Smooth muscle cell (in vitro differentiated cells): Measurements from ENCODE around the gene HOXC12. TPM values are rescaled to one million over a fixed set of nuclear protein-coding genes. Genes with fewer than 3 reads are reported as not detected.
A peak's percentile ranks its signal among the peaks of the same experiment; 100 is the strongest.

Source experiments
- DNase-seq: peaks from one replicate; lab custom pipeline; 2025; ENCODE audit not compliant: unreplicated experiment; lab: John Stamatoyannopoulos, UW
- H2AFZ ChIP-seq: fragments of 200-600 bp; sonication (generic); 2 replicates; pipeline ENCODE4 v1.6.0; 2016; ENCODE audit warnings: antibody characterized with exemption, low read depth, mild to moderate bottlenecking
- H3F3A ChIP-seq: fragments of 200-600 bp; sonication (generic); 2 replicates; pipeline ENCODE4 v1.6.0; 2017; ENCODE audit warnings: antibody characterized with exemption, low read depth
- H3K27ac ChIP-seq: fragments of 200-600 bp; sonication (generic); 2 replicates; pipeline ENCODE4 v1.5.1; 2016; ENCODE audit warnings: low read depth, mild to moderate bottlenecking
- H3K27me3 ChIP-seq: fragments of 200-600 bp; sonication (generic); 2 replicates; pipeline ENCODE4 v1.6.1; 2016; ENCODE audit warnings: low read depth, mild to moderate bottlenecking
- H3K36me3 ChIP-seq: fragments of 200-600 bp; sonication (generic); 2 replicates; pipeline ENCODE4 v1.5.1; 2016; ENCODE audit warnings: low read depth
- H3K4me1 ChIP-seq: fragments of 200-600 bp; sonication (generic); 2 replicates; pipeline ENCODE4 v1.5.1; 2016; ENCODE audit warnings: low read depth
- H3K4me2 ChIP-seq: fragments of 200-600 bp; sonication (generic); 2 replicates; pipeline ENCODE4 v1.6.0; 2016; ENCODE audit warnings: mild to moderate bottlenecking
- H3K4me3 ChIP-seq: fragments of 200-600 bp; sonication (generic); 2 replicates; pipeline ENCODE4 v1.5.1; 2016; ENCODE audit warnings: mild to moderate bottlenecking
- H3K79me2 ChIP-seq: fragments of 200-600 bp; sonication (generic); 2 replicates; pipeline ENCODE4 v1.6.0; 2016; ENCODE audit warnings: low read depth, mild to moderate bottlenecking
- H3K9ac ChIP-seq: fragments of 200-600 bp; sonication (generic); 2 replicates; pipeline ENCODE4 v1.6.0; 2016; ENCODE audit warnings: low read depth
- H3K9me3 ChIP-seq: fragments of 200-600 bp; sonication (generic); replicated peaks from 2 replicates; pipeline ENCODE4 v1.5.1; 2016; ENCODE audit warnings: low read depth
- H4K20me1 ChIP-seq: fragments of 200-600 bp; sonication (generic); 2 replicates; pipeline ENCODE4 v1.6.0; 2016; ENCODE audit warnings: low read depth
- WGBS: methylation state at CpG from one replicate; pipeline ENCODE4 v1.1.7; 2016; ENCODE audit warnings: low lambda C conversion rate; 5-methylcytosine and 5-hydroxymethylcytosine counted together
- polyA plus RNA-seq: library from polyadenylated mRNA; unstranded; fragments of >200 nt; fragmentation: Nextera tagmentation; extraction: Ambion mirVana; gene quantifications from 2 replicates; pipeline ENCODE4 v1.2.1, GENCODE V29; 2016
- total RNA-seq: library from RNA; depleted of rRNA; stranded (reverse); fragments of >200 nt; gene quantifications from 2 replicates; pipeline ENCODE4 v1.2.3, GENCODE V29; 2014
- TF ChIP-seq, protein P1 (sequence below): fragments of 200-600 bp; sonication (generic); IDR thresholded peaks from 2 replicates; pipeline ENCODE4 v1.5.1; 2017; ENCODE audit warnings: borderline replicate concordance, mild to moderate bottlenecking, antibody characterized with exemption; ENCODE audit not compliant: insufficient read depth, poor library complexity, severe bottlenecking

Gene HOXC12
- total and polyA plus RNA-seq, 2 experiments from 2014 or later = 0.32 TPM; not detected in 1

DNA sequence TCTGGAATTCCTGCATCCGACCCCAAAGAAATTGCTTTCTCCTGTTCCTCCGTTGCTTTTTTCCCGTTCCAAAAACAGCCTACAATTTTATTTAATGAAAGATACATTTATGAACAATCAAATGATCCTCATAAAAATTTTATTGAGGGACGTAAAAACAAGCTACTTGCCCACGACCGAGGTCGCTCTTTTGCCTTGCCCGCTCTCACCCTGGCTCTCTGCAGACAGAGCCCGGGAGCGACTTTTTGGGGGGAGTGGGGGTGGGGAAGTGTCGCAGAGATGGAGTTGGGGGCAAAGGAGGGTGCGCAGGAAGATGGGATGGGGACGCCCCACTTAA is 44.2 kb downstream of the HOXC12 start:
- Histone ChIP-seq H3K4me2 (no peak overlapping the region), H3K27ac (no peak overlapping the region), H3K79me2 (no peaks in the 10 kb centered on the region), H3F3A (no peaks in the 10 kb centered on the region), H4K20me1 (no peaks in the 10 kb centered on the region), H2AFZ (no peak overlapping the region), H3K9me3 (no peaks in the 10 kb centered on the region), H3K27me3 (peaks cover 100% of the 10 kb centered on the region), H3K9ac (no peak overlapping the region), H3K4me3 (no peak overlapping the region), H3K4me1 (peaks cover 7% of the 10 kb centered on the region), H3K36me3 (no peaks in the 10 kb centered on the region)
- TF ChIP-seq, protein P1, sequence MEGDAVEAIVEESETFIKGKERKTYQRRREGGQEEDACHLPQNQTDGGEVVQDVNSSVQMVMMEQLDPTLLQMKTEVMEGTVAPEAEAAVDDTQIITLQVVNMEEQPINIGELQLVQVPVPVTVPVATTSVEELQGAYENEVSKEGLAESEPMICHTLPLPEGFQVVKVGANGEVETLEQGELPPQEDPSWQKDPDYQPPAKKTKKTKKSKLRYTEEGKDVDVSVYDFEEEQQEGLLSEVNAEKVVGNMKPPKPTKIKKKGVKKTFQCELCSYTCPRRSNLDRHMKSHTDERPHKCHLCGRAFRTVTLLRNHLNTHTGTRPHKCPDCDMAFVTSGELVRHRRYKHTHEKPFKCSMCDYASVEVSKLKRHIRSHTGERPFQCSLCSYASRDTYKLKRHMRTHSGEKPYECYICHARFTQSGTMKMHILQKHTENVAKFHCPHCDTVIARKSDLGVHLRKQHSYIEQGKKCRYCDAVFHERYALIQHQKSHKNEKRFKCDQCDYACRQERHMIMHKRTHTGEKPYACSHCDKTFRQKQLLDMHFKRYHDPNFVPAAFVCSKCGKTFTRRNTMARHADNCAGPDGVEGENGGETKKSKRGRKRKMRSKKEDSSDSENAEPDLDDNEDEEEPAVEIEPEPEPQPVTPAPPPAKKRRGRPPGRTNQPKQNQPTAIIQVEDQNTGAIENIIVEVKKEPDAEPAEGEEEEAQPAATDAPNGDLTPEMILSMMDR = no peak
- DNase-seq = no peak
- 37% methylated on average over 13 of the region's 13 CpGs for WGBS

DNA sequence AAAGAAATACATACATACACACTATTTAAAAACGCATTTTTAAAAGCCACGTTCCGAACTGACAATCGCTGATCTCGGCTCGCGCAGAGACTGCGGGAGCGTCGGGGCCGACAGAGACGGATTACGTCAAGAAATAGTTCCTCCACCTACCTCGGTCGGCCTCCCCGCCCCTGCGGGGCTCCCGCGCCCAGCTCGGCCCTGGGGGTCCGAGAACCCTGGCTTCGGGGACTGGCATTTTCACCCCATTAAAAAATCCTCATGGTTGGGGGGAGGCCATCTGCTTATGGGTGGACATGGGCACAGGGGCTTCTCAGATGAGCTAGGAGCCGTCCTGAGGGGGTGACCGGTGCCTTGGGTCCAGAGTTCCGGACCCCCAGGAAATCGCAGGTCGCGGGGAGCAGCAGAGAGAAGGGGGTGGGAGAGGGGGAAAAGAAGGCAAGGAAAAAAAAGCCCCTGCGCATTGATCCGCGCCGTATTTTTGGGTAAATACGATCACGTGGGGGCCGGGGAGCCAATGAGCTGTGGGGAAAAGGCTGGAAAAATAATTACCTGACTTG is 44.9 kb downstream of the HOXC12 start:
- Histone ChIP-seq H3K9me3 (no peaks in the 10 kb centered on the region), H4K20me1 (no peaks in the 10 kb centered on the region), H3K4me2 (peak overlapping the region; percentile 87), H3K36me3 (no peaks in the 10 kb centered on the region), H2AFZ (peak overlapping the region; percentile 83), H3K4me1 (peaks cover 7% of the 10 kb centered on the region), H3K9ac (peak overlapping the region; percentile 78), H3K27me3 (peaks cover 100% of the 10 kb centered on the region), H3K27ac (no peak overlapping the region), H3F3A (no peaks in the 10 kb centered on the region), H3K4me3 (peak overlapping the region; percentile 56), H3K79me2 (no peaks in the 10 kb centered on the region)
- DNase-seq = no peak
- TF ChIP-seq, protein P1 = no peak
- 5% methylated on average over 27 of the region's 35 CpGs for WGBS

DNA sequence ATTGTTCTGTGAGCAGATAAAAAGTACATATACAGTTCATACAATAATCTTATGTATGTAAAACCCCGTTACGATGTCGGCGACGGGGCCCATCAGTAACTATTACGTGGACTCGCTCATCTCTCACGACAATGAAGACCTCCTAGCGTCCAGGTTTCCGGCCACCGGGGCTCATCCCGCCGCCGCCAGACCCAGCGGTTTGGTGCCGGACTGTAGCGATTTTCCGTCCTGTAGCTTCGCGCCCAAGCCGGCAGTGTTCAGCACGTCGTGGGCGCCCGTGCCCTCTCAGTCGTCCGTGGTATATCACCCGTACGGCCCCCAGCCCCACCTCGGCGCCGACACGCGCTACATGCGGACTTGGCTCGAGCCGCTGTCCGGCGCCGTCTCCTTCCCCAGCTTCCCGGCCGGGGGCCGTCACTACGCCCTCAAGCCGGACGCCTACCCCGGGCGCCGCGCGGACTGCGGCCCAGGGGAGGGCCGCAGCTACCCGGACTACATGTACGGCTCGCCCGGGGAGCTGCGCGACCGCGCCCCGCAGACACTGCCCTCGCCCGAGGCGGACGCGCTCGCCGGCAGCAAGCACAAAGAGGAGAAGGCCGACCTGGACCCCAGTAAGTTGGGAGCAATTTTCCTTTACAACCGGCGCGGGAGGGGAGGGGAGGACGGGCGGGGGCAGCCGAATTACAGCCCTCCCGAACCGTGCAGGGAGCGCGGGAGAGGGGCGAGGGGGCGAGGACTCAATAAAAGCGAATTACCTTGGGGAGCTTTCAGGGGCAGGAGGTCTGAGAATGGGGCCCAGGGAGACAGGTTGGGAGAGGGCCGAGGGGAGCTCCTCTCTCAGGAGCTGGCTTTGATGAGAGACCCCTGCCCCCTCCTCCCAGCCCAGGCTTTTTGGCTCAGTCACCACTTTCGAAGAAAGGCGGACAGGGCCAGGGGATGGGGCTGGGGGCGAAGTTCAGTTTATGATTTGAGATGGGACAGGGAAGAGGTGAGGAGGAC is 45.7 kb downstream of the HOXC12 start, which contains the start of gene HOXC9:
Gene HOXC9 (plus strand): TSS at position 46 of the 999 bp plus-strand sequence. CDS start 28 bp downstream, at position 74.
- H3K79me2 ChIP-seq = no peaks in the 10 kb centered on the region

More for the DNA sequence above, 45.7 kb downstream of the HOXC12 start, which contains the start of gene HOXC9:
- peak within 1 kb of the TSS; percentile 78 for H3K9ac ChIP-seq
- no peak for DNase-seq
- no peaks in the 10 kb centered on the region for H4K20me1 ChIP-seq
- H3K4me3 ChIP-seq = peak within 1 kb of the TSS; percentile 56
- 4% methylated on average over 78 of the region's 87 CpGs for WGBS
- peaks cover 100% of the 10 kb centered on the region for H3K27me3 ChIP-seq
- H2AFZ ChIP-seq = peak within 1 kb of the TSS; percentile 83
- H3K4me2 ChIP-seq = peak within 1 kb of the TSS; percentile 87
- no peaks in the 10 kb centered on the region for H3K9me3 ChIP-seq
- TF ChIP-seq, protein P1 = no peak
- H3K27ac ChIP-seq = no peak within 1 kb of the TSS
- peaks cover 7% of the 10 kb centered on the region for H3K4me1 ChIP-seq
- no peaks in the 10 kb centered on the region for H3F3A ChIP-seq
- H3K36me3 ChIP-seq = no peaks in the 10 kb centered on the region
